ENCODE data around the gene MARCHF3.
A peak's percentile ranks its signal among the peaks of the same experiment; 100 is the strongest.
"Not testable (repeated sequence)": the region's sequence is repeated elsewhere in the genome, so short reads cannot be mapped to it uniquely, and the experiment has no call there.

The MARCHF3 gene

GRCh38 chr5:127046343-127047072 lies 16.1 kb upstream of the MARCHF3 start:
- no peak for DNase-seq

DNA sequence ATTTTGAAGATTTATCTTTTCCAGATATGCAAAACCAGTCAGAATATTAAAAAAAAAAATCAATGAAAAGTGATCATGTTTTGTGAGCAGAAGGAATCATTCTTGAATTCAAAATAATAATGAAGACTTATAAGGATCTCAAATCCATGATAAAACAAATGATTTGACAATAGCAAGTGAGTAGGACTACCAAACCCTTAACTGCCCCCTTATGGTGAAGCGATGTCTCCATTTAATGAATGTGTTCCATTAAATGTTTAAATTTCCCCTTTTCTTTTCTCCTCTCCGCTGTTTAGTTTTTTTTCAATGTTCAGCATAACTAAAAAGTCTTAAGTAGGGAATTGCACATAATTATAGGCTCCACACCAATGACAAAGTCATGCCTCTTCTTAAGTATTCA lies 12.2 kb upstream of the MARCHF3 start:
- DNase-seq = no peak

DNA sequence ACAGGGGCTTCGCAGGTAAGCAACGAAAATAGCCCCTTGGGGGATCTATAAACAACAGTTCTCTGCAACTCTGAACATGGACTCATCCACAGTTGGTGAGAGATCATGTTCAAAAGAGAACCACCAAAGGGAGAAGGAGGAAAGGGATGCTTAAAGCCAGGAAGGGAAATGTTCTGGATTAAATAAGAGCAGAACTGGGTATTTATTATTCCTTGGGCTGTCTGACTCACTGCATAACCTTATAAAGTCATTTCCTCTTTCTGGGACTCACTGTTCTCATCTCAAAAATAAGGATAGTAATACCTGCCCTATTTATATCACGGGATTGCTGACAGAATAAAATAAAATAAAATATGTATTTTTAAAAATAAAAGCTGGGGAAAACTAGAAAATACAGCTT lies 11.2 kb upstream of the MARCHF3 start:
- no peak for DNase-seq

DNA sequence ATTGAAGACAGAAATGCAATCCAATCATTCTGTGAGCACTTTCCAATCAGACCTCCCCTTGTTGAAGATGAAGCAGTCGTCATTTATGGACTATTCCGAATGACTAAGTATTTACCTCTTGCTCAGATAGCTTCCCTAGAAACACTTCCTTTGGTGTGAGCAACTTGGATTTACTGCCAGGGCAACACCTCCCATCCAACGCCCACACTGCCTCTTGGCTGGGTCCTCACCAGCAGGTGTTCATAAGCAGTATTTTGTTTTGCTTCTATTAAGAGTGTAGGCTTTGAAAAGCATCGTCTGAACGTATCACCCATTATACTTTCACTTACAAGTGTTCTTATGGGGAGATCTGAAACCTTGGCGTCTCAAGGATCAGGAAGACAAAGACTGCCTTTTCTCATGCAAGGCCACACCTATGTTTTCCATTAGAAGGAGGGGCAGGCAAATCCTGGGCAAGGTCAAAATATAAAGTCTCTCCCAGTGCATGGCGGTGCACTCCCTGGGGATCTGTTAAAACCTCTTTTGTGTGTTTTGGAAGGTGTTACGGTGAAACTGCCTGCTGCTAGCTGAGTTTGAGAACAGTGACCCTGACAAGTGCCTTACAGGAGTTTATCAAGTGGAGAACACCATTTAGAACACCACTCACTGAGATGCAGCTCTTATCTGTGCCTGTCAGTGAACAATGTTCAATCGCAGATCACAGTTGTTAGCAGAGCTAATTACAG lies 10.6 kb upstream of the MARCHF3 start:
- no peak for DNase-seq

DNA sequence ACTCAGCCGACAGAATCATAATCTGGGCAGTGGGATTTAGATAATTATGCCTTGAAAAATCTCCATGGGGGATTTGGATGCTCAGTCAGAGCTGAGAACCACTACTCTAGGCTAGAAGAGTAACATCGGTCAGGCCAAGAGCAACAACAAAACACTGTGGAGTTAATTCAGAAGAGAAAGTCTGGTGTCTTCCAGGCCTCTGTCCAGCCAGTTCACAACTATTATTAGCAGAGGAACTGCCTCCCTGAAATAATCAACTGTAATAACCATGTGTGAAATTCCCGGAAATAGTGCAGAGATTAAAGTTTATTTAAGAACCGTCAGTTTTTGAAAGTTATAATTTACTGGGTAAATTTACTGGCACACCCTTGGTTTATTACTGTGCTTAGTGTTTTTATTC lies 8.2 kb upstream of the MARCHF3 start:
- no peak for DNase-seq

GRCh38 chr5:127031863-127032232 lies 1.5 kb upstream of the MARCHF3 start:
- no peak for DNase-seq

- DNase-seq = peak; percentile 2 to 9
Observed at GRCh38 chr5:127031147-127031862, 947 bp upstream of the MARCHF3 start.

DNA sequence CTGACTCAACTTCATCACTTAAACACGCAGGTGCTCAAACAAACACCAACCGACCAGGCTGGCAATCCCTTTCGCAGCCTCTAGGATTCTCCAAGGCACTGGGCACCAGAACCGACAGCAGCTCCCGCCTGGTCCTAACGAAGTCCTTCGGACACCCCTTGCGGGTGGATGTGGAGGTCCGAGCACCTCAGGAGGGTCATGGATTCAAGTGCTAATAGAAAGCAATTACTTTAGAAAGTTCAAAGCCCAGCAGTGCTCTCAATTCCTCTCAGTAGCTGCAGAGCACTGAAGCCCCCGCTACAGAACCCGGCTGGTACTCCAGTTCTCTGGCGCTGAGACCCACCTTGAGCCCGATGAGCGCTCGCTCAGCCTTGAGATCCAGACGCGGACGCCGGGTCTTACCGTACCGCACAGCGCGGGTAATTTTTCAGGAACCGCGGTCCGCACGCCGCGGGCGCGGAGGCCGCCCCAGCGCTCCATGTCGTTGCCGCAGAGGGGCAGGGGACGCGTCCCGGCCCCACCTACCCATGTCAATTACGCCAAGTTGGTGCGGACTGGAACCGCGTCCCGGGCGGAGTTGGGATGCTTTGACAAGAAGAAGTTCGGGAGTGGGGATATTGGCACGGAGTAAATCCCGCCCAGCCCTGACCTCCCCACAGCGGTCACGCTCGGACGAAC lies 638 bp downstream of the MARCHF3 start:
- peak; percentile 24 to 26 for DNase-seq

- DNase-seq = no peak
Observed at GRCh38 chr5:127028822-127029457, 1.4 kb downstream of the MARCHF3 start.

- DNase-seq = no peak
Observed at GRCh38 chr5:127027539-127027938, 2.8 kb downstream of the MARCHF3 start.

DNA sequence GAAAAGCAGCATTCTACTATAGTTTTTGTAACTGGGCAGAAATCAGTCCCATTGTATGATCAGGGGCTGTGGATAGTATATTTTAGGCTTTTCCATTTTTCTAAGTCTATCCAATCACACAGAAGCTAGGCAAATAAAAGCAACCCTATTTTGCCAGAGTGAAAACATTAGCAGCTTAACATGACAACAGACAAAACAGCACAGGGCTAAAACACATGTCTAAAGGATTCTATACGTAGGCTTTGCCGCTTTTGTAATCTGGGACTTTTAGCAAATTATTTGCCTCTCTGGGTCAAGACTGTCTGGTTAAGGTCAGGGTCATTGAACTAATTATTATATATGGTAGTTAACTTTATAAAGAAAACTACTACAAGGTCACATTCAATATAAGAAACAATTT lies 4.2 kb downstream of the MARCHF3 start:
- no peak for DNase-seq

GRCh38 chr5:127025467-127025866 lies 4.9 kb downstream of the MARCHF3 start:
- DNase-seq = no peak

- DNase-seq = no peak
Observed at GRCh38 chr5:127024821-127025220, 5.5 kb downstream of the MARCHF3 start.

DNA sequence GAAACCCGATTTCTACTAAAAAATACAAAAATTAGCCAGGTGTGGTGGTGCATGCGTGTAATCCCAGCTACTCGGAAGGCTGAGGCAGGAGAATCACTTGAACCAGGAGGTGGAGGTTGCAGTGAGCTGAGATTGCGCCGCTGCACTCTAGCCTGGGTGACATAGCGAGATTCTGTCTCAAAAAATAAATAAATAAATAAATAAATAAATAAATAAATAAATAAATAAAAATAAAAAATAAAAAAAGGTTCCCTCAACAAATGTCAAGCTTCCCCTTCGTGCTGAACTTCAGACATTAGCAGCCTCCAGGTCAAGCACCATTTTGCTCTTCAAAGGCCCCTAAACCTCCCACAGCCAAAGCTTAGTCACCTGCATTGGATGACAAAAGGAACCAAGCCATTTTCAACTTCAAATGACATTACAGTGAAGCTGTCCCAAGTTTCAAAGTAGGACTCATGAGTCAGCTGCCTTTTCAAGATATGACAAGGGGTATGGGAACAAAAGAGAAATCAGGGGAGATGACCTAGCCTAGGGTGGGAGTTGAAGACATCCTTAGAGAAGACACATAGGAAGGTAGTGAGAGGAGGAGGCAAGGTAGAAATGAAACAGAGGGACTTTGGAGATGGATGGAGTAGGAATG lies 6.7 kb downstream of the MARCHF3 start:
- not testable (repeated sequence) for DNase-seq

DNA sequence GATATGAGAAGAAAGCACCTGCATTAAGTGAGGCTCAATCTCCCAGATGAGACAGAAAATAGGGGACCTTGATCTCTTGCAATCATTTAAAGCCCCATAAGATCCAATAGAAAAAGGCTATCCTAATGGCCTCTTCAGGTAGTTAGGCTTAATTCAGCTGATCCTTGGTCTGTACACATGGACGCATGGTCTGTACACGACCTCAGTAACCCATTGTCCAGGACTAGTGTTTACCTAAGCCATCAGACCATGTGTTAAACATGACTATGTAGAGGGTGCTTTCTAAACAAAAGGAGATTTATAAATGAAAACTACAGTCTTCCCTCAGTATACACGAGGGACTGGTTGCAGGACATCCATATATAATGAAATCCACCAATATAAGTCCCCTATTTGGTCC lies 7.5 kb downstream of the MARCHF3 start:
- no peak for DNase-seq

GRCh38 chr5:127019928-127020327 lies 10.4 kb downstream of the MARCHF3 start:
- no peak for DNase-seq

GRCh38 chr5:127016722-127017121 lies 13.6 kb downstream of the MARCHF3 start:
- not testable (repeated sequence) for DNase-seq

DNA sequence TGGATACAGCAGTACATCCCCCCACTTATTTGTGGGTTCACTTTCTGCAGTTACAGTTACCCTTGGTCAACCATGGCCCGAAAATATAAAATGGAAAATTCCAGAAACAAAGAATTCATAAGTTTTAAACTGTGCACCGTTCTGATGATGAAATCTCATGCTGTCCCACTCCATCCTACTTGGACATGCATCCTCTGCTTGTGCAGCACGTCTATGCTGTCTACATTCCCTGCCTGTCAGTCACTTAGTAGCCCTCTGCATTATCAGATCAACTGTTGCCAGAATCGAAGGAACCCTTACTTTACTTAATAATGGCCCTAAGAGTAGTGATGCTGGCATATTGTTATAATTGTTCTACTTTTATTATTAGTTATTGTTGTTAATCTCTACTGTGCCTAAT lies 14.6 kb downstream of the MARCHF3 start:
- no peak for DNase-seq

DNA sequence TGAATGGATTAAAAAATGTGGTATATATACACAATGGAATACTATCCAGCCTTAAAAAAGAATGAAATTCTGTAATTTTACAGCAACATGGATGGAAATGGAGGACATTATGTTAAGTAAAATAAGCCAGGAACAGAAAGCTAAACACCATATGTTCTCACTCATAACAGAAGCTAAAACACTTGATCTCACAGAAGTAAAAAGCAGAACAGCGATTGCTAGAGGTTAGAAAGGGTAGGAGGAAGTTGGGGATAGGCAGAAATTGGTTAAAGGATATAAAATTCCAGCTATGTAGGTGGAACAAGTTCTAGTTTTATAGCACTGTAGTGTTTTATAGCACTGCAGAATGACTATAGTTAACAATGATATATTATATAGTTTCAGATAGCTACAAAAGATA lies 15.8 kb downstream of the MARCHF3 start:
- no peak for DNase-seq

DNA sequence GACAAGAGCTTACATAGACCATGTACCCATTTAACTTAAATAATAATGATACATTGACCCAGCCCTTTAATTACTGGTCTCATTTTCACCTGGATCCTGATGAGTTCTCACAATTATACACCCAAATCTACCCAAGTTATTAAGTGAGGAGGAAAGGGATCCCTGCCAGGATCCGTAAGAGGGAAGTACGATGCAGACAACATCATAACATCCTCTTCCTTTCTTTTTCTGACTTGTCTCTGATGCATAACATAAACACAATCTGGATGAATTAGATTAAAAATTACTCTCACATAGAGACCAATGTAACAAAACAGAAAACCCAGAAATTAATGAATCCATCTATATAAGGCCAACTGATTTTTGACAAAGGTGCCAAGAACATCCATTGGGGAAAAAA lies 17.0 kb downstream of the MARCHF3 start:
- DNase-seq = no peak

DNA sequence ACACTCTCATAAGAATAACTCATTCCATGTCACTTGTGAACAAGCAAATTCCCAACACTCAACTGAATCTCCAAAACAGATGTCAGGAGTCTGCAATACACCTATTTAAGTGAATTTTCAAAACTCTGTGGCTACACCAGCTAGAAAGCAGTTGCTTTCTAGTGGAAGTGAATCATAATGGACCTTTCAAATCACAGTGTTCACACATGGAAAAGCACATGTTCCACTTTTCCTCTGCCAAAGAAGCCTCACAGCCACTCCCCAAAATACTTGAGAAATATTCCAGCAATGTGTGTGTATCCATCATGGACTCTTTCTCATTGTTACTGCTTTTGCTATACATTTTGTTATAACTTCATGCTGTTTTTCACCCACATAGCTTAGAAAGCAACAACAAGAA lies 17.4 kb downstream of the MARCHF3 start:
- no peak for DNase-seq

GRCh38 chr5:127011961-127012644 lies 18.3 kb downstream of the MARCHF3 start:
- no peak for DNase-seq

Measured in activated CD4-positive, alpha-beta T cell treated with anti-CD3 and anti-CD28 coated beads for 4 hours (primary cell).